RPMI7951 (cell line): ENCODE results near the gene PDE4DIP. TPM values are rescaled to one million over a fixed set of nuclear protein-coding genes. Genes with fewer than 3 reads are reported as not detected.
"Not testable (repeated sequence)": the region's sequence is repeated elsewhere in the genome, so short reads cannot be mapped to it uniquely, and the experiment has no call there.

Source experiments
- DNase-seq: peaks from one replicate; pipeline ENCODE4 v3.0.0-alpha.2; 2012; ENCODE audit warnings: low read depth
- total RNA-seq: library from RNA; depleted of rRNA; stranded (reverse); fragments of >200 nt; shearing (Covaris generic); gene quantifications from 2 replicates; pipeline ENCODE4 v1.2.3, GENCODE V29; 2014

Gene PDE4DIP
- total RNA-seq, 1 experiment from 2014 or later = 18.4 TPM

GRCh38 chr1:148975866-148976537 lies 131.8 kb downstream of the PDE4DIP start:
- DNase-seq = peak; percentile 2

- not testable (repeated sequence) for DNase-seq
These were observed 133.6 kb downstream of the PDE4DIP start for GRCh38 chr1:148977785-148978184.

GRCh38 chr1:148989378-148989777 lies 145.2 kb downstream of the PDE4DIP start:
- not testable (repeated sequence) for DNase-seq

GRCh38 chr1:148990233-148990788 lies 146.1 kb downstream of the PDE4DIP start:
- DNase-seq = not testable (repeated sequence)

GRCh38 chr1:148991818-148992217 lies 147.6 kb downstream of the PDE4DIP start:
- not testable (repeated sequence) for DNase-seq

- not testable (repeated sequence) for DNase-seq
These were observed 148.1 kb downstream of the PDE4DIP start for GRCh38 chr1:148992364-148992763.

- not testable (repeated sequence) for DNase-seq
These were observed 152.4 kb downstream of the PDE4DIP start for GRCh38 chr1:148996449-148997224.

GRCh38 chr1:148997405-148997804 lies 153.2 kb downstream of the PDE4DIP start:
- not testable (repeated sequence) for DNase-seq

GRCh38 chr1:149002664-149003063 lies 158.4 kb downstream of the PDE4DIP start:
- not testable (repeated sequence) for DNase-seq

- not testable (repeated sequence) for DNase-seq
These were observed 164.1 kb downstream of the PDE4DIP start for GRCh38 chr1:149008326-149008725.

GRCh38 chr1:149008769-149009168 lies 164.5 kb downstream of the PDE4DIP start:
- not testable (repeated sequence) for DNase-seq

- DNase-seq = not testable (repeated sequence)
These were observed 165.5 kb downstream of the PDE4DIP start for GRCh38 chr1:149009761-149010160.

- DNase-seq = not testable (repeated sequence)
These were observed 168.4 kb downstream of the PDE4DIP start for GRCh38 chr1:149012599-149012998.

GRCh38 chr1:149013513-149013912 lies 169.3 kb downstream of the PDE4DIP start:
- DNase-seq = not testable (repeated sequence)

GRCh38 chr1:149015522-149015921 lies 171.3 kb downstream of the PDE4DIP start:
- DNase-seq = not testable (repeated sequence)

GRCh38 chr1:149016626-149017025 lies 172.4 kb downstream of the PDE4DIP start:
- not testable (repeated sequence) for DNase-seq

GRCh38 chr1:149018577-149018976 lies 174.3 kb downstream of the PDE4DIP start:
- DNase-seq = not testable (repeated sequence)

GRCh38 chr1:149024327-149024726 lies 180.1 kb downstream of the PDE4DIP start:
- not testable (repeated sequence) for DNase-seq

- DNase-seq = not testable (repeated sequence)
These were observed 189.7 kb downstream of the PDE4DIP start for GRCh38 chr1:149033916-149034315.

GRCh38 chr1:149043056-149043455 lies 198.8 kb downstream of the PDE4DIP start:
- not testable (repeated sequence) for DNase-seq

GRCh38 chr1:149064611-149065010 lies 220.4 kb downstream of the PDE4DIP start:
- DNase-seq = not testable (repeated sequence)

GRCh38 chr1:149075505-149076127 lies 231.4 kb downstream of the PDE4DIP start:
- not testable (repeated sequence) for DNase-seq
